ENCODE measurements around the gene IRF8.
"Not testable (repeated sequence)": the region's sequence is repeated elsewhere in the genome, so short reads cannot be mapped to it uniquely, and the experiment has no call there.

IRF8 gene

DNA sequence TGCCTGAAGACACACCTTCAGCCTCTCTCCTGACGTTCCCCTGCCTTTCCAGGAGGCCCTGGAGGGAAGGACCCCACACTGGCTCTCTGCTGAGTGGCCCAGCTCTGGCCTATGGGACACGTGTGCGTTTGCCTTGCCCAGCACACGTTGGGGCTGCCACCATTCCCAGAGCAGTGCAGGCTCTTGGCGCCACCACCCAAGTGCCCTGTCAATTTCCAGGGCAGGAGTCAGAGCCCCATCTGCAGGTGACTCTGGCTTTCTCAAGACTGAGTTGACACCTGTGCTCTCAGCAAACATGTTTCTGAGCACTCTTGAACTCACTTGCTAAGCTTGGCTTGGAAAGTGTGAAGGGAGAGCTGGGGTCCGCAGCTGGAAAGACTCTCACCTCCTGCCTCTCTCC, 4.7 kb upstream of the IRF8 start:
- DNase-seq (ENCODE audit: low spot score) = no peak

DNA sequence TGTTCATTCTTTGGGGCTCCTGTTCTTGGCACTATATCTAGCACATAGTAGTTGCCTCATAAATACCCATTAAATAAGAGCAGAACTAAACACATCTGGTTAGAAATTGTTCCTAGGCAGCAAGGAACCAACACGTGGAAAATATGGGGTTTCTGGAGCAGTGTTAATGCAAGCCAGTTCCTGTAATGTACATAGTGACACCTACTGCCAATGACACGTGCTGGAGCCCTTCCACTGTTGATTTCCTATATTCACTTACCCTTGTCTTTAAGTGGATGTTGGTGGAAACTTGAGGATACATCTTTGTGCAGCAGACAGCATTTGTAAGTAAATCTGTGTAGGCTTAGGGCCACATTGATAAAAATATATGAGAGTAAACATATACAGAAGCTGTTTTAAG, 1.6 kb upstream of the IRF8 start:
- DNase-seq (ENCODE audit: low spot score) = no peak

DNA sequence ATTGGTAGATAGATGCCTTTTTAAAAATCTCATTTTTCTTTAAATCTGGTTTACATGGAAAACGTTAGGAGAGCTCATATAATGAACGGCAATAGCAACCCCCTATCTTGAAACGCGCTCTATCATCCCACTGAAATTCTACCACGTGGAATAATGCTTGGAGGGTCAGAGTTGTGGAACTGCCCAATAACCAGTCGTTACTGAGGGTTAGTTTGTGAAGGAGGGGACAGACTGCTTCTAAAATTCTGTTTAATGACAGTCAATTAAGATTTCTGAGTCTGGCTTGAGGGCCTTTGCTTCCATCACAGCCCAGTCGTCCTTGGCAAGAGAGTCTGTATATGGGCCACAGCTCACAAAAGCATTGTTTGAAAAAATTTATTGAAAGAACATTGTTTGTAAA, 482 bp downstream of the IRF8 start:
- DNase-seq (ENCODE audit: low spot score) = no peak

DNA sequence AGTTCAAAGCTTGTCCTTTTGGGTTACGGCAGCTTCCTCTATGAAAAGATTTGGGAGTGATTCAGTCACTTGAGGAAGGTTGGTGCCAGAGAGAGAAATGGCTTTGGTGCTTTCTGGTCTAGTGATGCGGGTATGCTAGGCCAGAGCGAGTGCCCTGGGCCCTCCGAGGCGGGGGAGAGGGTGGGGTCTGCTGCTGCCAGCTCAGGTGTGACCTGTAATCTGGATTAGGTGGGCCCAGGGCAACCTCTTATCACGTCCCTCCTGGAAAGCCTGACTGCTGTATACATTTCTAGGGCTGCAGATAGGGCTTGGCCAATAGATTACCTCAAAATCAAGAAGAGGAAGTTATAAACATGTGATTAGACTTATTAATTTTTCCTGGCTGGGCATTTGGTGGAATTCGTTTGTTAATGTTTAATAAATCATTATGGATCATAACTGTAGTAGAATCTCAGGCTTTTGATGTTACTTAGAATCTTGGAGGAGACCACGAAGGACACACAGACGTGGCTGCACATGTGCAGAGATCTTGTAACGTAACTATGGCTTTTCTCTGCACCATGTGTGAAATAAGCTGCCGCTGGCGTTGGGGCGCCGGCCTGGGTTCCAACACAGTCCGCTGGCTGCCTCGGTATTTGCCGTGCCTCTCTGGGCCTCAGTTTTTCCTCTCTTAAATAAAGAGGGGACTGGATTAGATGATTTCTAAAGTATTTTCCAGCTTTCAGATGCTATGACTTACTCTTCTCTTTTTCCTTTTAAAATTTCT, 1.2 kb downstream of the IRF8 start:
- DNase-seq (ENCODE audit: low spot score) = no peak

DNA sequence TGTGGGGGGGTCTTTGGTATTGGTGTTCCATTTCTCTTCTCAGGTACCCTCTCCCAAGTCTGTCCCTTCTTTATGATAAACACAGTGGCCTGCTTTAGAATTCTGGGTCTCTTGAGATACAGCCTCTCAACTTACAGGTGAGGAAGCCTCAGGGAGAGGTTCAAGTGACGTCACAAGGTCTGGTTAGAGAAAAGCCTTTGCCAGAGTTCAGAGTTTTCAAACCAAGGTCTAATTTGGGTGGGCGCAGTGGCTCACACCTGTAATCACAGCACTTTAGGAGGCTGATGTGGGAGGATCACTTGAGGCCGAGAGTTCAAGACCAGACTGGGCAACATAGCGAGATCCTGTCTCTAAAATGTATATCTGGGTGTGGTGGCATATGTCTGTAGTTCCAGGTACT, 2.1 kb downstream of the IRF8 start:
- DNase-seq (ENCODE audit: low spot score) = no peak

DNA sequence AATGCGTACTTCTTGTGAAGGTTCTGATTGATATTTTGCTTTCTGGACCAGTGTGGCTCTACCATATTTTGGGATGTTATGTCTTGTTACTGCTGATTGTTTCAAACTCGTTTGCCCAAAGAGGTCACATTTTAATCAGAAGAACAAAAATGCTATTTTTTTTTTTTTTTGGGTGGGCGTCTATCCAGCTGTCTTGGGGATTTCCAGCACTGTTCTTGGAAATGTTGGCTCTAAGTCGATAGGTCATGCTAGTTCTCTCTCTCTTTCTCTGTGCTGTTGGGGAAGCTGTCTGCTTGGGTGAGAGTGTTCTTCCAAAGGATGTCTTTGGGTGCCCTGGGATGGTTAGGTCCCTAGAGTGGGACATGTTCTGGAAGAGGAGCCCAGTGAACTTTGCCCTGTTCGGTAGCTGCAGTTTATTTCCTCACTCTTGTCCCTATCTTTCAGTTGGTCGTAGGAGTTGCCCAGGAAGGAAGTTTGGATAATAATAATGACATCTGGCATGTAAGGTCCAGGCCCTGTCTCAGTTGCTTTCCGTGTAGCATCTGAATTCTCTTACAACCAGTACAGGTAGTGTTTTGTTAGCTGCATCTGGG, 2.9 kb downstream of the IRF8 start:
- no peak for DNase-seq (ENCODE audit: low spot score)

DNA sequence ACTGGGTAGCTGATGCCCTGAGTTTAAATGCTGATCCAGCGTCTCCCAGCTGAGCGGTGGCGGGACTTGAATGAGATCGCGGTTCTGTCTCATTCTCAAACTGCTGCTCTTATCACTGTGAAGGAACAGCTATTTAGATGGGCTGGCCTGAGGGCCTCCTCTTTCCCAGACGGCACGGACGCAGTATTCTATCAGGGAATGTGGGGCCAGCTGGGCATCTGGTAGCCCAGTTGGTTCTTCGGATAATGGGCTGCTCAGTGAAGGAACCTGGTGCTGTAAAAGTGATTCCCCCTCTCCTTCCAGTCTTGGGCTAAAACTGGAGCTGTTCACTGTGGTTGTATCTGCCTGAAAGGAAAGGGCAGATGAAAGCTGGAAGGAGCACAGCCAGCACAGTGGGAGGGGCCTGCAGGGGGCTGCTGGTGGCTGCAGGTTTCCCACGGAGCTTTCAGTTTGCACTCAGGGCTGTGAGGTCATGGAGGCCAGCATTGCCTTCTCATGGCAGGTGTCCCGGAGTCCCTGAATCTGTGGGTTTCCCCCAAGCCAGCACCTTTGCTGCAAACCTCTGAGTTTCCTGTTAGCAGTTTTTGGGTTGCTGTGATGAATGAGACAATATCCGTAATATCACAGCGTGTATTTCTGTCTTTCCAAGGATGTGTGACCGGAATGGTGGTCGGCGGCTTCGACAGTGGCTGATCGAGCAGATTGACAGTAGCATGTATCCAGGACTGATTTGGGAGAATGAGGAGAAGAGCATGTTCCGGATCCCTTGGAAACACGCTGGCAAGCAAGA, 3.6 kb downstream of the IRF8 start:
- peak; percentile 77 for DNase-seq (ENCODE audit: low spot score)

DNA sequence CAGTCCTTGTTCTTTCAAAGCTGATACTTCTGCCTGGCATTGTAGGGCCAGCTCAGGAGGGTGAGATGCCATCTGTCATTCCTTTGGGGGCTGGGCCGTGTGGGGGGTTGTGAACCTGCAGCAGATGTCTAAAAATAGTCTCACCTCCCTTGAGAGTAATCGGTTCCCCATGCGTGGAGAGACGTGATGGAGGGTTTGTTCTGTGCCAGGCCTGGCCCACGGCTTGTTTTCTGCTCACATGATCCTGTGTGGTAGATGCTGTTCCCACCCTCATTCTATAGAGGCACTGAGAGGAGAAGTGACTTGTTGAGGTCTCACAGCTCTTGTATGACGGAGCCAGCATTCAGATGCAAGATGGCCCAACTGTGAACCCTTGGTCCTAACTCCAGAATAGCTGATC, 4.6 kb downstream of the IRF8 start:
- DNase-seq (ENCODE audit: low spot score) = no peak

DNA sequence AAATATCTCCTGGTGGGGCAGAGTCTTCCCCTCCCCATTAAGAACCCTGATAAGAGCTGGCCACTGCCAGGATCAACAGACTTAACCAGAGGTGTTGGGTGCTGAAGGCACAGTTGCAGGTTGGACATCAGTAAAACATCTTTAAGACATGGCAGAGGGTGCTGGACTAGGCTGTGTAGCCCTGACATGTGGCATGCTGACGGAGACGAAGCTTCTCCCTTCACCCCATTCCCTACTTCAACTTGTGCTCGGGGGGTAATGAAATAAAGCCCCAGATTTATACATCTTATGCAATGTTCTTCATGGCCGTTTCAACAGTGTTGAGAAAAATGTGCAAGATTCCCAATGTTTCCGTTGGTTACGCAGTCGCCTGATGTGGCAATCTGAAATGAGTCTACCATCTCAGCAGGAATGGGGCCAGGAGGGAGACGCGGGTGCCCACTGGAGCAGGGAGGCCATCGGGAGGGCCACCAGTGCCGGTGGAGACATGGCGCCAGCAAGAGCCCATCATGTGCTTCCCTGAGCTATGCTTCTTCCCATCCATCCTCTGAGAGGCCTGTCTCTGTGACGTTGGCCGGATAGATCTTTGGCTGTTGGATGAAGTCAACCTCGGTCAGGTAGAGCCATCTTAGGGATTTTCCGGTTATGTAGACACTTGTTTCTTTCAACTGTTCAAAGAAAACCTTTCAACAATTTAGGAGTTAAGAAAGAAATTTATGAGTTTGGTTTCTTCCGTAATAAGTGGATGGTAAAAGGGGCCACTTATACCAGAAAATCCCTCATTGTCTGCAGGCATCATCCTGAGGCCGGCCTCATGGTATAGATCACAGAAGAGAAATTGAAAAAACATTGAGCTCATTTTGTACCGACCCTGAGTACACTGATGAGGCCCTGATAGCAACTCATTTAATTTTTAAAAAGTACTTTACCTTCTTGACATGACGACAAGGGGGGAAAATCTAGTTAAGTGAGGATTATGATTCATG, 6.4 kb downstream of the IRF8 start:
- no peak for DNase-seq (ENCODE audit: low spot score)

DNA sequence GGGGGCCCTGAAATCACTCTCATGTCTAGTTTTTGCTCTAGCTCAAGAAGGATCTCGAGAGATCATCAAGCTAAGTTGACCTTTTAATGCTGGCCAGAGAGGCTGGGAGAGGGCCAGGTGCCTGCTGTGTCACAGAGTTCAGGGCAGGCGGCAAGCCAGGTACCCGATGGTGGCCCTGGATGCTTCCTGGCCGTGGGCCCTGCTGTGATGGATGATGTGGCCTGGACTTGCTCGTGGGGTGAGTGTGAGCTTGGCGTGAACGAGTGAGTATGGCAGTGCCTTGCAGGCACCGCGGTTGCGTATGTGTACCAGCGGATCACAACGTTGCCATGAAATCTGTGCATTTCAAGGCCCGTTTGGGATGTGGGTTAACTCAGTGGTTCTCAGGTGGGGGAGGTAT, 7.4 kb downstream of the IRF8 start:
- no peak for DNase-seq (ENCODE audit: low spot score)

DNA sequence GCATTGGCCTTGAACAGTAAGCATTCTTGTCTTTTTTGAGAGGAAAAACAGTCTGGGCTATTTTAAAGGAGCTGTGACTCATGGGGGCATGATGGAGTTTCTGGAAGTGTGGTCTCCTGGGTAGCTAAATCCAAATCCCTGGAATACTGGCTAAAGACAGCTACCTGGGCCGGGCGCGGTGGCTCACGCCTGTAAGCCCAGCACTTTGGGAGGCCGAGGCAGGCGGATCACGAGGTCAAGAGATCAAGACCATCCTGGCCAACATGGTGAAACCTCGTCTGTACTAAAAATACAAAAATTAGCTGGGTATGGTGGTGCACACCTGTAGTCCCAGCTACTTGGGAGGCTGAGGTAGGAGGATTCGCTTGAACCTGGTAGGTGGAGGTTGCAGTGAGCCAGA, 8.3 kb downstream of the IRF8 start:
- DNase-seq (ENCODE audit: low spot score) = not testable (repeated sequence)

DNA sequence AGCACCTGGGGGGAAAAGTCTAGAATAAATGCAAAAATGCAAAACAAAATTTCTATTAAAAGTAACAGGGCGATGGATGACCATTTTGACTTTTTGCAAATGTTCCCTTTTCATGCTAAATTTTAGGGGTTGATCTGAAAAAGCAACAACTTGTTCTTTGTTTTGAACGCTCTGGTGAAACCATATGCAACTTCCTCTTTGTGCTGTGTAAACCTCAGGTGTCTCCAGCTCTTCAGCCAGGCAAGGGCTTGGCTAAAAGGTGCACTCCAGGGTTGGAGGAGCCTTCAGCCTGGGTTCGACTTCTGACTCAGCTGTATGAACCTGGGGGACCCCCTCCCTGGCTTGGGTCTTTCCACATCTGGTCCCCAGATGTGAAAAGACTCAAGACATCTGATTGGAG, 9.5 kb downstream of the IRF8 start:
- DNase-seq (ENCODE audit: low spot score) = no peak

DNA sequence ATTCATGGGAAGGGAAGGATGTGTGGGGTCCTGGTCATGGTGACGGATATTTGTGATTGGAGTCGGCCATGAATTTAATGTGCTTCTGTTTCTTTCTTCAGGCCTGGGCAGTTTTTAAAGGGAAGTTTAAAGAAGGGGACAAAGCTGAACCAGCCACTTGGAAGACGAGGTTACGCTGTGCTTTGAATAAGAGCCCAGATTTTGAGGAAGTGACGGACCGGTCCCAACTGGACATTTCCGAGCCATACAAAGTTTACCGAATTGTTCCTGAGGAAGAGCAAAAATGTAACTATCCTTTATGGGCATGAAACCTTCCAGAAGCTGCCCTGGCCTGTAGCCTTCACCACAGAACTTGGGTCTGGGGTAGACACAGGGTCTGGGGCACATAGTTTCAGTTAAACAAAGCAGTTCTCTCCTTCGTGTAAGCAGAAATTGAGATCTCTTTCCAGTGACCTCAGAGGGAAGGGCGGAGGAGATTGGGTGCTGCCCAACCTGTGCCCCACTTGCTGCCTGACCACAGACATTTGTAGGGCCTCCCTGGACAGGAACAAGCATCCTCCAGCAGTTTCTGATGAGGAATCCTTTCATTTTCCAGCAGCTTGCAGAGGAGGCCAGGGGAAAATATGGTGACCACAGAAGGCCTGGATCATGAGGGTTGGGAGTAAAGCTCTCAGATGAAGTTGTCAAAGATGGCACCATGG, 10.1 kb downstream of the IRF8 start:
- no peak for DNase-seq (ENCODE audit: low spot score)

DNA sequence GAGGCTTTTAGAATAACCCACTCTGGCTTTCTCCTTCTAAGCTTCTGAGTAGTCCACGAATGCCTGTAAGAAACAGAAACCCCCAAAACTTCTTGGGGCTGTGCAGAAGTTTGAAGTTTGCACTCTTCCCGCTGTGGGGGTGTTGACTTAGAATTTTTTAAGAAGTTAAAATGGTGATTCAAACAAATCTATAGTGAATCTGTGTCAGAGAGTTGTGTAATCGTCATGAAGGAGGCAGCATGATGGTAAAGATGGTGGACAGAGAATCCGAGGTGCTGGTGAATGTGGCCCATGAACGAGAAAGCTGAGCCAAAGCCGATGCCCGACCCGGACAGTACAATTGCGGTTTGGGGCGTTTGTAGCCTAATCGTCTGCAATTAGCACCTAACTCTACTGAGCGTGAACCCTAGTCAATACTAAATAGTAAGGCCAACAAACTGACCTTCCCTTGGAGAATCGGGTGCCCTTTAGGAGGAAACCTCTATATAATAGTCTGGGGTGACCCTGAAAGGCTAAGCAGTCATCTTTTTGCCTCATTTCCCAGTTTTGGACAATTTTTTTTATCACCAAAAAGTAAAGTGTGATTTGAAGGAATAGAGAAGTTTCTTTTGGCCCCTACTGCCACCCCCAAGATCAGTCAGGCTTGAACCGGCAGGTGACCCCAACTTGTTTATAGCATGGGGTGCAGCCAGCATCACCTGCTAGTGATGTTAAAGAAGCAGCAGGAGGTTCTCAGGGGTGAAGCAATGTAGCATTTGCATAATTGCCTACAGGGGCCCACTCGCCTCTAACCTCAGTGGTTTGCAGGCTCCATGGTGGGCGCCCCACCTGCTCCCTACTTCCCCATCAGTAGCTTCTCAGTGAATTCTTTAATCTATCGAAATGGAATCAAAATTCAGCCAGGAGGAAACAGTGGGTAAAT, 11.2 kb downstream of the IRF8 start:
- no peak for DNase-seq (ENCODE audit: low spot score)

DNA sequence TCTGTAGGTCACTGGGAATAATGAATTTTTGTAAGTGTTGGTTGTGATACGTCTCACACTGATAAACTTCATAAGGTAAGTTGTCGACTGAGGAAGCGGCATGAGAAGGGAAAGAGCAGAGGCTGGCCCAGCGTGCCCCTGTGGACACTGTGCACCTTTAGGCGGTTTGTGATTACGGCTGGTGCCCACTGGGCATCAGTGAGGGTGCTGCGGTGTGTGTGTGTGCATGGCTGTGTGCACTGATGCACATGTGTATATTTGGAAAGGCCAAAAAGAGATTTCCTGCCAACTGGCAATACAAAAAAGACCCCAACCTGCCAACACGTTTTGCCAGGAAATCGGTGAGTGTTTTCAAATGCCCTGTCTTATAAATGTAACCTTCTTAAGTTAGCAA, 11.9 kb downstream of the IRF8 start:
- DNase-seq (ENCODE audit: low spot score) = no peak

DNA sequence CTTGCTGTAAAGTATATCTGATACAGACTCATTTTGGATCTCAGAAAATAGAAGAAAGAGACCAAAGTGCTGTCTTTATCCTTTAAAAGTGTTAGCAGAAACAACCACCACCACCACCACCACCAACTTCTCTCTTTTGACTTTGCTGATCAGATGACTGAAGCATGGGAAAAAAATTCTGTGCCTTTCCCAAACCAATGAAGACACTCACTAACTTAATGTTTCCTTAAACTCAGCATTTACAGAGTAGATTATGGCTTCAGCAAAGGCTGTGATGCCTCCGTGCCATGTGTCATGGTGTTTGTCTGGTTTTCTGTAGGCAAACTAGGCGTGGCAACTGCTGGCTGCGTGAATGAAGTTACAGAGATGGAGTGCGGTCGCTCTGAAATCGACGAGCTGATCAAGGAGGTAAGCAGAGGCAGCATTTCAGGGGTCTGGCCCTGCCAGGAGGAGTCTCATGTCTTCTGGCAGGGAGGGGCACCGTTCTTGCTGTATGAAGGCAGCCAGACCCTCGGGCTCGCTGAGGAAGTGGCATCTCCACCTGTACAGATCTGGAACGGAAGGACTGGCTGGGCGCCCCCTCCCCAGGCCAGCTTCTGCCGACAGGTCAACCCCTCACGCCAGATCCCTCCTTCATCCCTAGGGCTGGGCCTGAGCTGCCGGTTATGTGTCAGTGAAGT, 12.4 kb downstream of the IRF8 start:
- DNase-seq (ENCODE audit: low spot score) = no peak

DNA sequence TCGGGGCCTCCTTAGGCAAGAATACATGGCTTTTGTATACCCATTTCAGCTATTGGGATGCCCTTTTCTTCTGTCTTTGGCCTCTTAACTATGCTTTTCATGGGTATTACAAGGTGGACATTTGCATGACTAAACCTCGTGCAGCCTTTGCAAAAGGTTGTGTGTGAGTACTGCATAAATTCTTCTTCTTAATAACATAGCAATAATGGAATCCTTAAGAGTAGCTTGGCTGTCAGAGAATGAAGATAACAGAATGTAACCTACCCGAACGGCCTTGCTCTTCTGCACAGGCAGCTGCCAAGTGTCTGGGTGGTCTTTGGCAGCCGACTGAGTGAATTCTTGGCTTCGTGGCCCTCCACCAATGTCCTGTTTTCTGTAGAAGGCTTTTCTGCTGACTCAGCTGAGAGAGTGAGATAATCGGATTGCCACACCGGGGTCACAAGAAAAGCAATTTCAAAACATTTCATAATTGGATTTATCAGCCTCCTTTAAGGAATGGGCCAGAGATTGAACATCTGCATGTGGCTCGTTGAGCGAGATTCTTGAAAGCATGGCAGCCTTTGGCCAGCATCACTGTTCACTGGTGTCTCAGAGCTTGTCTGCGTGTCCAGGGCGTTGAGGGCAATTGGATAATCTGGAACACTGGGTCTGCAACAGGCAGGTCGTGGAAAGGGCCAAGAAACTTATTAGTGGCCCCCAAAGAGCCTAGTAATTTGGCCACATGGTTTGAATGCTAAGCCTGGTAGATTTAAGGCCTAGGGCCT, 13.4 kb downstream of the IRF8 start:
- DNase-seq (ENCODE audit: low spot score) = peak; percentile 64

DNA sequence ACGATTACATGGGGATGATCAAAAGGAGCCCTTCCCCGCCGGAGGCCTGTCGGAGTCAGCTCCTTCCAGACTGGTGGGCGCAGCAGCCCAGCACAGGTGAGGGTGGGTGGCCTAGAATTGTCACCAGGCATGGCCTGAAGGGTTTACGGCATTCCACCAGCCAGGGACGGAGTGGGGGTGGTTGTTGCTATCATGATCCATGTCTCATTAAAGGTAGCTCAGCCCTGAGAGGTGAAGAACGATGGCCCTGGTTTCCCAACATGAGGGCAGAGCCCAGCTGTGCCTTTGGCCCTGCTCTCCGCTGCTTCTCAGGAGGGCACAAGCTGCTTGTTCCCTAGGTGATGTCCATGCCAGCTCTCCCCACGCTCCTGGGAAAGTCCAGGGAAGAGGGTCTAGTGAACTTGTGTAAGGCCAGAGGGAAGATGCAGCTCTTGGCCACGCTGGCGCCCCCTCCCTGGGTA, 14.2 kb downstream of the IRF8 start:
- DNase-seq (ENCODE audit: low spot score) = no peak

All from ecto neural progenitor cell (in vitro differentiated cells).